Trophoblast cell (in vitro differentiated cells and primary cell): ENCODE measurements around the gene ADA.

Experiments used
- DNase-seq, 2 donors: peaks; one replicate each; pipeline ENCODE4 v3.0.0-alpha.2; 2016
- H2AFZ ChIP-seq: 2 replicates; pipeline ENCODE4 v1.6.1; 2013; ENCODE audit warnings: low read length, moderate library complexity, mild to moderate bottlenecking; ENCODE audit not compliant: insufficient read depth, poor library complexity
- H2AK5ac ChIP-seq: 2 replicates; pipeline ENCODE4 v1.6.1; 2013; ENCODE audit warnings: mild to moderate bottlenecking, low read length
- H2BK120ac ChIP-seq: 2 replicates; pipeline ENCODE4 v1.6.1; 2013; ENCODE audit warnings: low read length, mild to moderate bottlenecking, moderate library complexity; ENCODE audit not compliant: insufficient read depth, poor library complexity
- H2BK12ac ChIP-seq: 2 replicates; pipeline ENCODE4 v1.6.1; 2013; ENCODE audit warnings: mild to moderate bottlenecking, low read length, moderate library complexity
- H2BK5ac ChIP-seq: 2 replicates; pipeline ENCODE4 v1.6.1; 2013; ENCODE audit warnings: low read length, low read depth, moderate library complexity, mild to moderate bottlenecking; ENCODE audit not compliant: poor library complexity
- H3K14ac ChIP-seq: 2 replicates; pipeline ENCODE4 v1.6.1; 2013; ENCODE audit warnings: mild to moderate bottlenecking, low read length
- H3K18ac ChIP-seq: 2 replicates; pipeline ENCODE4 v1.6.1; 2013; ENCODE audit warnings: mild to moderate bottlenecking, low read length
- H3K23ac ChIP-seq: 2 replicates; pipeline ENCODE4 v1.6.1; 2013; ENCODE audit warnings: low read length
- H3K27ac ChIP-seq: 2 replicates; pipeline ENCODE4 v1.5.1; 2013; ENCODE audit warnings: low read depth, mild to moderate bottlenecking, inconsistent platforms, low read length, moderate library complexity
- H3K27me3 ChIP-seq: 2 replicates; pipeline ENCODE4 v1.6.1; 2013; ENCODE audit warnings: inconsistent platforms, mild to moderate bottlenecking, low read length, moderate library complexity; ENCODE audit not compliant: insufficient read depth
- H3K36me3 ChIP-seq, 2 experiments: 1 replicate in 1 of 2; 2 replicates in 1 of 2; pipeline ENCODE4 v1.6.1; 2013; ENCODE audit warnings: low read length in 2 of 2, mild to moderate bottlenecking in 2 of 2, moderate library complexity in 1 of 2; ENCODE audit not compliant: insufficient read depth in 2 of 2, control insufficient read depth in 1 of 2
- H3K4ac ChIP-seq: 2 replicates; pipeline ENCODE4 v1.6.1; 2013; ENCODE audit warnings: low read depth, mild to moderate bottlenecking, low read length, moderate library complexity
- H3K4me1 ChIP-seq, 2 experiments: 1 replicate in 1 of 2; 2 replicates in 1 of 2; pipeline ENCODE4 v1.6.1; 2013; ENCODE audit warnings: low read length in 2 of 2, mild to moderate bottlenecking in 2 of 2, moderate library complexity in 1 of 2; ENCODE audit not compliant: insufficient read depth in 2 of 2, control insufficient read depth in 1 of 2
- H3K4me2 ChIP-seq: 2 replicates; pipeline ENCODE4 v1.6.1; 2013; ENCODE audit warnings: inconsistent platforms, mild to moderate bottlenecking, low read length, moderate library complexity
- H3K4me3 ChIP-seq: 2 replicates; pipeline ENCODE4 v1.5.1; 2013; ENCODE audit warnings: mild to moderate bottlenecking, low read depth, low read length, inconsistent platforms
- H3K79me1 ChIP-seq: one replicate; pipeline ENCODE4 v1.6.1; 2013; ENCODE audit warnings: low read length
- H3K79me2 ChIP-seq: 2 replicates; pipeline ENCODE4 v1.6.1; 2013; ENCODE audit warnings: low read length, mild to moderate bottlenecking; ENCODE audit not compliant: control insufficient read depth, insufficient read depth, poor library complexity
- H3K9ac ChIP-seq: 2 replicates; pipeline ENCODE4 v1.6.1; 2013; ENCODE audit warnings: mild to moderate bottlenecking, low read length
- H3K9me3 ChIP-seq: 2 replicates; pipeline ENCODE4 v1.6.1; 2013; ENCODE audit warnings: low read depth, mild to moderate bottlenecking, control low read depth, inconsistent platforms, low read length; ENCODE audit not compliant: insufficient read depth
- H4K12ac ChIP-seq: 2 replicates; pipeline ENCODE4 v1.6.1; 2013; ENCODE audit warnings: low read depth, mild to moderate bottlenecking, low read length, moderate library complexity
- H4K8ac ChIP-seq: 2 replicates; pipeline ENCODE4 v1.6.1; 2013; ENCODE audit warnings: low read depth, mild to moderate bottlenecking, low read length, moderate library complexity
- H4K91ac ChIP-seq: one replicate; pipeline ENCODE4 v1.6.1; 2013; ENCODE audit warnings: low read depth, mild to moderate bottlenecking, low read length, moderate library complexity
- WGBS: extraction: QIAGEN DNeasy Blood & Tissue Kit; methylation state at CpG from one replicate; pipeline ENCODE4 v1.1.7; 2013; ENCODE audit warnings: missing lambda C conversion rate; ENCODE audit not compliant: insufficient read length, insufficient coverage; ENCODE audit errors: extremely low coverage; 5-methylcytosine and 5-hydroxymethylcytosine counted together

Gene ADA

GRCh38 chr20:44616604-44616964 is 34.9 kb downstream of the ADA start:
- Histone ChIP-seq H2AK5ac (no peak overlapping the region), H3K79me1 (no peaks in the 10 kb centered on the region), H3K4me2 (no peak overlapping the region), H3K18ac (no peak overlapping the region), H3K4me3 (no peak overlapping the region), H4K91ac (no peak overlapping the region), H3K9me3 (no peaks in the 10 kb centered on the region), H3K4me1 (no peaks in the 10 kb centered on the region), H3K4ac (no peak overlapping the region), H4K8ac (no peak overlapping the region), H2BK120ac (no peak overlapping the region), H3K79me2 (no peaks in the 10 kb centered on the region), H3K27me3 (no peaks in the 10 kb centered on the region), H3K9ac (no peak overlapping the region), H3K27ac (no peak overlapping the region), H2AFZ (no peak overlapping the region), H3K36me3 (peaks cover 34 to 35% of the 10 kb centered on the region in 2 experiments), H2BK12ac (no peak overlapping the region), H3K14ac (no peak overlapping the region), H2BK5ac (no peak overlapping the region), H4K12ac (no peak overlapping the region), H3K23ac (no peak overlapping the region)
- WGBS, result no CpG with 5 or more reads among the region's 14 CpGs
- no peak for DNase-seq

DNA sequence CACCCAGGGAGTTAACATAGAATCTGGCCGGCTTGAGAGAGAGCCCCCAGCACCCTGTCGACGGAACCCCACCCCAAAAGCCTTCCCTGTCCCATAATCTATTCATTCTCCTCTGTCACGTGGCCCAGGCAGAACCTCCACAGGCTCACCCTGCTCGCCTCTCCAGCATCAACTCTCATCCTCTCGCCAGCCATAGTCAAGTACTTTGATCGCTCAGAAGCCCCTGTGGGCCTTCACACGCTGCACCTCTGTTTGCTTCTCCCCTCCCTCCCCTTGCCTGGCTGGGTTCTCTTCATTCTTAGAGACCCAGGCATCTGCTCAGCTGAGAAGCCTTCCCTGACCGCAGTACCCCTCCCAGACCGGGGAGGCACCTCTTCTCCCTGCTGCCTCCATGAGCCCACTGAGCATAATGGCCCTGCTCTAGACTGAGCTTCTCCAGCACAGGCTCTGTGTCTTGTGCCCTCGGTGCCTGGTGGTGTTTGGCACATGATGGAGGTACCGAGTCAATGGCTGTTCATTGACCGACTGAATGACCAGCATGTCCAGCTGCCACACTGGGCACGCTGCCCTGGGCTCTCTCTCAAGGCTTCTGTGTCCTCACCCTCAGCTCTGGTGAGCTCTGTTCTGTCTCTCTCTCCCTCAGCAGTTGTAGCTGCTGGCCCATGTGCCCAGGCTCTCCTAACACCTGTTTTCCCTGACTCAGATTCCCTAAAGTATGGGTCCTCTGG is 35.5 kb downstream of the ADA start:
- no peak for DNase-seq
- Histone ChIP-seq H2BK12ac (no peak overlapping the region), H3K4ac (no peak overlapping the region), H3K79me1 (no peaks in the 10 kb centered on the region), H3K4me2 (no peak overlapping the region), H2BK5ac (no peak overlapping the region), H3K4me1 (no peaks in the 10 kb centered on the region), H3K23ac (no peak overlapping the region), H4K91ac (no peak overlapping the region), H2AFZ (peak overlapping the region; percentile 35), H2BK120ac (no peak overlapping the region), H4K8ac (no peak overlapping the region), H3K36me3 (peaks cover 34 to 35% of the 10 kb centered on the region in 2 experiments), H2AK5ac (no peak overlapping the region), H3K79me2 (no peaks in the 10 kb centered on the region), H3K27me3 (no peaks in the 10 kb centered on the region), H3K9me3 (no peaks in the 10 kb centered on the region), H3K4me3 (no peak overlapping the region), H3K18ac (no peak overlapping the region), H3K27ac (no peak overlapping the region), H3K14ac (no peak overlapping the region), H4K12ac (no peak overlapping the region), H3K9ac (no peak overlapping the region)
- WGBS, result no CpG with 5 or more reads among the region's 14 CpGs

GRCh38 chr20:44615169-44615791 is 36.2 kb downstream of the ADA start:
- no peak overlapping the region for H2AFZ ChIP-seq
- H2BK12ac ChIP-seq, result no peak overlapping the region
- H3K4me3 ChIP-seq, result no peak overlapping the region
- no peak overlapping the region for H2BK120ac ChIP-seq
- H4K91ac ChIP-seq, result no peak overlapping the region
- H3K27ac ChIP-seq, result no peak overlapping the region
- H3K9me3 ChIP-seq, result no peaks in the 10 kb centered on the region
- no peaks in the 10 kb centered on the region for H3K27me3 ChIP-seq
- H2BK5ac ChIP-seq, result no peak overlapping the region
- H3K36me3 ChIP-seq, result peaks cover 28 to 32% of the 10 kb centered on the region in 2 experiments
- no peak for DNase-seq
- H3K18ac ChIP-seq, result no peak overlapping the region
- H3K4ac ChIP-seq, result no peak overlapping the region
- H3K9ac ChIP-seq, result no peak overlapping the region
- H3K79me1 ChIP-seq, result no peaks in the 10 kb centered on the region
- no peak overlapping the region for H2AK5ac ChIP-seq
- no CpG with 5 or more reads among the region's 10 CpGs for WGBS
- no peak overlapping the region for H3K14ac ChIP-seq
- no peak overlapping the region for H3K4me2 ChIP-seq
- no peak overlapping the region for H4K8ac ChIP-seq
- H3K23ac ChIP-seq, result no peak overlapping the region
- no peak overlapping the region for H4K12ac ChIP-seq
- H3K79me2 ChIP-seq, result no peaks in the 10 kb centered on the region
- no peaks in the 10 kb centered on the region for H3K4me1 ChIP-seq

DNA sequence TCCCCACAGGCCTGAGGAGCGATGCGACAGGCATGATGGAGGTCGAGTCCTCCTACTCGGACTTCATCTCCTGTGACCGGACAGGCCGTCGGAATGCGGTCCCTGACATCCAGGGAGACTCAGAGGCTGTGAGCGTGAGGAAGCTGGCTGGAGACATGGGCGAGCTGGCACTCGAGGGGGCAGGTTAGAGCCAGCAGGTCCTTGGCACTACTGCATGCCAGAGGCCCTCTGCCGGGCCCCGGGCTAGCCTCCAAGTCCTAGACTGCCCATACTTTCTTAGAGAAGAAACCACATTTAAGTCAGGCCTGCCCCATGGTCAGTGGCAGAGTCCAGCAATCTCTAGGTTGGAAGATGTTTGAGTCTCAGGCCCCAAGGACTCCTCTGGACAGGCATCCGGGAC is 37.0 kb downstream of the ADA start:
- Histone ChIP-seq H2BK120ac (no peak overlapping the region), H3K4ac (no peak overlapping the region), H4K8ac (no peak overlapping the region), H3K9ac (no peak overlapping the region), H4K12ac (no peak overlapping the region), H3K4me3 (no peak overlapping the region), H3K18ac (no peak overlapping the region), H3K79me1 (peaks cover 2% of the 10 kb centered on the region), H3K36me3 (peaks cover 21 to 28% of the 10 kb centered on the region in 2 experiments), H2BK5ac (no peak overlapping the region), H2AK5ac (no peak overlapping the region), H3K27ac (no peak overlapping the region), H3K14ac (no peak overlapping the region), H2BK12ac (no peak overlapping the region), H3K4me2 (no peak overlapping the region), H3K79me2 (no peaks in the 10 kb centered on the region), H4K91ac (no peak overlapping the region), H2AFZ (no peak overlapping the region), H3K23ac (no peak overlapping the region), H3K4me1 (peaks cover 0 to 2% of the 10 kb centered on the region in 2 experiments), H3K27me3 (no peaks in the 10 kb centered on the region), H3K9me3 (no peaks in the 10 kb centered on the region)
- no peak for DNase-seq
- no CpG with 5 or more reads among the region's 14 CpGs for WGBS
